ENCODE results near the gene GLYATL1B.

- TF ChIP-seq CTCF (IDR thresholded peaks at IDR 0.05), result no peak
- TF ChIP-seq POLR2A (IDR thresholded peaks at IDR 0.05), result no peak
Observed at GRCh38 chr11:59142530-59143507, 56.7 kb downstream of the GLYATL1B start, which contains the start of gene FAM111A.
